ENCODE results near the gene RFPL2.

- TF ChIP-seq EZH2phosphoT487 (IDR thresholded peaks at IDR 0.05; ENCODE audit: insufficient read depth, low read depth), result no peak
- TF ChIP-seq EZH2 (IDR thresholded peaks at IDR 0.05; ENCODE audit: insufficient read depth, poor library complexity, severe bottlenecking), result no peak
Observed at GRCh38 chr22:32222991-32223390, 18.1 kb upstream of the RFPL2 start.
